Neural cell (in vitro differentiated cells): ENCODE data around the gene RIN2. TPM values are rescaled to one million over a fixed set of nuclear protein-coding genes. Genes with fewer than 3 reads are reported as not detected.

ENCODE experiments used
- H2AFZ ChIP-seq: fragments of 200-600, 300-800 bp; sonication (generic), shearing (Covaris generic); 2 replicates; pipeline ENCODE4 v1.6.0; 2014; ENCODE audit warnings: low read depth, mild to moderate bottlenecking, antibody characterized with exemption, low read length, moderate library complexity
- H3F3A ChIP-seq: fragments of 200-600 bp; shearing (Covaris generic); 2 replicates; pipeline ENCODE4 v1.6.1; 2016; ENCODE audit warnings: mild to moderate bottlenecking, moderate library complexity, mixed read lengths, antibody characterized with exemption, low read length; ENCODE audit not compliant: insufficient read depth, poor library complexity, severe bottlenecking
- H3K27ac ChIP-seq: fragments of 200-600, 300-800 bp; sonication (generic), shearing (Covaris generic); 2 replicates; pipeline ENCODE4 v1.5.1; 2014; ENCODE audit warnings: mild to moderate bottlenecking, low read length, moderate library complexity
- H3K27me3 ChIP-seq: fragments of 300-800, 200-600 bp; sonication (generic), shearing (Covaris generic); 2 replicates; pipeline ENCODE4 v1.6.0; 2014; ENCODE audit warnings: mild to moderate bottlenecking, low read depth, low read length, moderate library complexity; ENCODE audit not compliant: insufficient read depth
- H3K36me3 ChIP-seq: fragments of 300-800, 200-600 bp; sonication (generic), shearing (Covaris generic); 2 replicates; pipeline ENCODE4 v1.5.1; 2014; ENCODE audit warnings: mild to moderate bottlenecking, antibody characterized with exemption, low read length, moderate library complexity; ENCODE audit not compliant: insufficient read depth
- H3K4me2 ChIP-seq: fragments of 300-800, 200-600 bp; sonication (generic), shearing (Covaris generic); 2 replicates; pipeline ENCODE4 v1.6.0; 2014; ENCODE audit warnings: mild to moderate bottlenecking, low read length
- H3K4me3 ChIP-seq: fragments of 300-800, 200-600 bp; sonication (generic), shearing (Covaris generic); 2 replicates; pipeline ENCODE4 v1.5.1; 2014; ENCODE audit warnings: mild to moderate bottlenecking, low read length, moderate library complexity
- H3K79me2 ChIP-seq: fragments of 200-600 bp; shearing (Covaris generic); replicated peaks from 2 replicates; pipeline ENCODE4 v1.6.0; 2014; ENCODE audit warnings: mild to moderate bottlenecking, low read length, moderate library complexity; ENCODE audit not compliant: insufficient read depth
- H3K9ac ChIP-seq: fragments of 300-800, 200-600 bp; sonication (generic), shearing (Covaris generic); 2 replicates; pipeline ENCODE4 v1.6.1; 2016; ENCODE audit warnings: mild to moderate bottlenecking, low read length, mixed read lengths
- H3K9me2 ChIP-seq: fragments of 200-600 bp; shearing (Covaris generic); 2 replicates; pipeline ENCODE4 v1.6.1; 2016; ENCODE audit warnings: mild to moderate bottlenecking, low read length, mixed read lengths; ENCODE audit not compliant: insufficient read depth
- H3K9me3 ChIP-seq: fragments of 200-600, 300-800 bp; sonication (generic), shearing (Covaris generic); 2 replicates; pipeline ENCODE4 v1.6.1; 2016; ENCODE audit warnings: mild to moderate bottlenecking, mixed run types, low read length, moderate library complexity, mixed read lengths
- H4K20me1 ChIP-seq: fragments of 200-600 bp; shearing (Covaris generic); 2 replicates; pipeline ENCODE4 v1.6.1; 2016; ENCODE audit warnings: mild to moderate bottlenecking, mixed run types; ENCODE audit not compliant: insufficient read depth
- EP300 ChIP-seq: fragments of 450-650 bp; conservative IDR thresholded peaks from 2 replicates; pipeline ENCODE4 v1.6.1; 2014; ENCODE audit warnings: antibody characterized with exemption, mild to moderate bottlenecking, moderate library complexity; ENCODE audit not compliant: poor library complexity, severe bottlenecking
- EZH2 ChIP-seq: fragments of 200-600, 300-800 bp; shearing (Covaris generic), sonication (generic); IDR thresholded peaks from 2 replicates; pipeline ENCODE4 v1.6.1; 2014; ENCODE audit warnings: antibody characterized with exemption, low read length, borderline replicate concordance, mild to moderate bottlenecking; ENCODE audit not compliant: insufficient read depth, poor library complexity, severe bottlenecking
- MXI1 ChIP-seq: fragments of 450-650 bp; conservative IDR thresholded peaks from 2 replicates; pipeline ENCODE4 v1.6.1; 2014; ENCODE audit warnings: antibody characterized with exemption, mild to moderate bottlenecking; ENCODE audit not compliant: poor library complexity, severe bottlenecking
- POLR2AphosphoS5 ChIP-seq: IDR thresholded peaks from 2 replicates; pipeline ENCODE4 v1.6.1; 2012
- RAD21 ChIP-seq: fragments of 450-650 bp; conservative IDR thresholded peaks from 2 replicates; pipeline ENCODE4 v1.6.1; 2014; ENCODE audit warnings: antibody characterized with exemption, mild to moderate bottlenecking, moderate library complexity
- REST ChIP-seq: IDR thresholded peaks from 2 replicates; pipeline ENCODE4 v1.6.1; 2012; ENCODE audit warnings: borderline replicate concordance
- SMC3 ChIP-seq: fragments of 450-650 bp; conservative IDR thresholded peaks from 2 replicates; pipeline ENCODE4 v1.6.1; 2014; ENCODE audit warnings: antibody characterized with exemption, mild to moderate bottlenecking, moderate library complexity; ENCODE audit not compliant: poor library complexity
- TAF1 ChIP-seq: IDR thresholded peaks from 2 replicates; pipeline ENCODE4 v1.6.1; 2012; ENCODE audit warnings: low read depth
- polyA minus RNA-seq: library from RNA; depleted of rRNA, polyadenylated mRNA; stranded (reverse); fragments of >200 nt; gene quantifications from 2 replicates; pipeline ENCODE4 v1.2.3, GENCODE V29; 2014
- polyA plus RNA-seq: library from polyadenylated mRNA; depleted of rRNA; stranded (reverse); fragments of >200 nt; gene quantifications from 2 replicates; pipeline ENCODE4 v1.2.3, GENCODE V29; 2014
- TF ChIP-seq, protein P1 (sequence below): fragments of 450-650 bp; IDR thresholded peaks from 2 replicates; pipeline ENCODE4 v1.5.1; 2014; ENCODE audit warnings: antibody characterized with exemption, mild to moderate bottlenecking, moderate library complexity; ENCODE audit not compliant: poor library complexity, severe bottlenecking

The RIN2 gene, protein sequence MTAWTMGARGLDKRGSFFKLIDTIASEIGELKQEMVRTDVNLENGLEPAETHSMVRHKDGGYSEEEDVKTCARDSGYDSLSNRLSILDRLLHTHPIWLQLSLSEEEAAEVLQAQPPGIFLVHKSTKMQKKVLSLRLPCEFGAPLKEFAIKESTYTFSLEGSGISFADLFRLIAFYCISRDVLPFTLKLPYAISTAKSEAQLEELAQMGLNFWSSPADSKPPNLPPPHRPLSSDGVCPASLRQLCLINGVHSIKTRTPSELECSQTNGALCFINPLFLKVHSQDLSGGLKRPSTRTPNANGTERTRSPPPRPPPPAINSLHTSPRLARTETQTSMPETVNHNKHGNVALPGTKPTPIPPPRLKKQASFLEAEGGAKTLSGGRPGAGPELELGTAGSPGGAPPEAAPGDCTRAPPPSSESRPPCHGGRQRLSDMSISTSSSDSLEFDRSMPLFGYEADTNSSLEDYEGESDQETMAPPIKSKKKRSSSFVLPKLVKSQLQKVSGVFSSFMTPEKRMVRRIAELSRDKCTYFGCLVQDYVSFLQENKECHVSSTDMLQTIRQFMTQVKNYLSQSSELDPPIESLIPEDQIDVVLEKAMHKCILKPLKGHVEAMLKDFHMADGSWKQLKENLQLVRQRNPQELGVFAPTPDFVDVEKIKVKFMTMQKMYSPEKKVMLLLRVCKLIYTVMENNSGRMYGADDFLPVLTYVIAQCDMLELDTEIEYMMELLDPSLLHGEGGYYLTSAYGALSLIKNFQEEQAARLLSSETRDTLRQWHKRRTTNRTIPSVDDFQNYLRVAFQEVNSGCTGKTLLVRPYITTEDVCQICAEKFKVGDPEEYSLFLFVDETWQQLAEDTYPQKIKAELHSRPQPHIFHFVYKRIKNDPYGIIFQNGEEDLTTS
- 4.7 and 24.4 TPM in 2 replicates for polyA plus RNA-seq
- 14.4 and 28.1 TPM in 2 replicates for polyA minus RNA-seq

DNA sequence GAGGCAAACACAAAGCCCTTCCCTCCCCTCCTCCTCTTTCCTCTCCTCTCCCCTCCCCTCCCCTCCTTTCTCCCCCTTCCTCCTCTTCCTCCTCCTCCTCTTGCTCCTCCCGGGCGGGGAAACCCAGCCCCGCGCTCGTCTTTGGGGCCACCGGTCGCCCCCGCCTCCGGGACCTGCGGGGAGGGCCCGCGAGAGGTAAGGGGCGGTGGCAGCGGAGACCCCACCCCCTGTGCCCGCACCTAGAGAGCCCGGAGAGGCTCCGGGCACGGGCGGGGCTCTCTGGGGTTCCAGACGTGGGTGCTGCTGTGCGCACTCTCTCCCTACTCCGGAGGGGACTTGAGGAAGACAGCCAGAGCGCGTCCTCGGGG, at the start of gene RIN2:
Gene RIN2 (plus strand): TSS at position 126 of the 368 bp plus-strand sequence. CDS start 131,344 bp downstream, outside the sequence.
- Histone ChIP-seq H3K9me3 (no peaks in the 10 kb centered on the region), H3K9me2 (no peaks in the 10 kb centered on the region), H2AFZ (peak within 1 kb of the TSS; percentile 80), H3K4me2 (peak within 1 kb of the TSS; percentile 50), H3K79me2 (peaks cover 26% of the 10 kb centered on the region), H4K20me1 (no peaks in the 10 kb centered on the region), H3K27me3 (no peaks in the 10 kb centered on the region), H3F3A (peaks cover 6% of the 10 kb centered on the region), H3K4me3 (peak within 1 kb of the TSS; percentile 90), H3K27ac (peak within 1 kb of the TSS; percentile 77), H3K9ac (peak within 1 kb of the TSS; percentile 85), H3K36me3 (no peaks in the 10 kb centered on the region)
- TF ChIP-seq POLR2AphosphoS5: no peak
- no peak for TF ChIP-seq EZH2
- TF ChIP-seq TAF1: peak; percentile 20
- TF ChIP-seq, protein P1, sequence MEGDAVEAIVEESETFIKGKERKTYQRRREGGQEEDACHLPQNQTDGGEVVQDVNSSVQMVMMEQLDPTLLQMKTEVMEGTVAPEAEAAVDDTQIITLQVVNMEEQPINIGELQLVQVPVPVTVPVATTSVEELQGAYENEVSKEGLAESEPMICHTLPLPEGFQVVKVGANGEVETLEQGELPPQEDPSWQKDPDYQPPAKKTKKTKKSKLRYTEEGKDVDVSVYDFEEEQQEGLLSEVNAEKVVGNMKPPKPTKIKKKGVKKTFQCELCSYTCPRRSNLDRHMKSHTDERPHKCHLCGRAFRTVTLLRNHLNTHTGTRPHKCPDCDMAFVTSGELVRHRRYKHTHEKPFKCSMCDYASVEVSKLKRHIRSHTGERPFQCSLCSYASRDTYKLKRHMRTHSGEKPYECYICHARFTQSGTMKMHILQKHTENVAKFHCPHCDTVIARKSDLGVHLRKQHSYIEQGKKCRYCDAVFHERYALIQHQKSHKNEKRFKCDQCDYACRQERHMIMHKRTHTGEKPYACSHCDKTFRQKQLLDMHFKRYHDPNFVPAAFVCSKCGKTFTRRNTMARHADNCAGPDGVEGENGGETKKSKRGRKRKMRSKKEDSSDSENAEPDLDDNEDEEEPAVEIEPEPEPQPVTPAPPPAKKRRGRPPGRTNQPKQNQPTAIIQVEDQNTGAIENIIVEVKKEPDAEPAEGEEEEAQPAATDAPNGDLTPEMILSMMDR: no peak
- TF ChIP-seq MXI1: no peak

DNA sequence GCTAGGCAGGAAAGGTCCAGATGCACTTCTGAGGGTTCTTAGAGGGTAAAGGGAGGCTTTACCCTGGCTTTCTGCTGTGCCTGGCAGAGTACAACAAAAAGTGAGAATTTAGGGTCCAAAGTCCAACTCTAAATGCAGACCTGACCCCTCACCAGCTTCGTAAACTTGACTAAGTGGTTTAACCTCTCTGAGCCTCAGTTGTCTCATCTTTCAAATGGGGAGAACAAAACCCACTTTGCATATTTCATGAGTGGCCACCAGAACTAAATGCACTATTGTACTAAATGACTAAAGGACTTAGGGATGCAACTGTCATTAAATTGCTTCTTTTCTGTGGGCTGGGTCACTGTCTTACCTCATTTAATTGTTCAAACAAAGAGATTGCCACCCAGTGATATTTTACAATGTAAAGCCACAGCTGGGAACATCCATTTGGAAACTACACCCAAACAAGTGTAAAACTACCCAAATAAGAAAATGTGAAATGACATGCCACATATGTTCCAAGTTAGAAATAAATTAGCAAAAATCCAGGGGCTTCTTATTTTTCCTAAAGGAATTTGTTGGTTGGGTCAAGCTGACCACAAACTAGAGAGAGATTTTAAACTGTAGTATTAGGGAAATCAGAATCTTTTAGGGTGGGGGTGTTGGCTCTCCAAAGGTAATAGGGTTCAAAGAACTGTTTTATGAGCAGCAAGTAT, 48.3 kb upstream of the RIN2 start:
- no peaks in the 10 kb centered on the region for H3K9me2 ChIP-seq
- H3K79me2 ChIP-seq: no peaks in the 10 kb centered on the region
- H3K9me3 ChIP-seq: no peaks in the 10 kb centered on the region
- no peak overlapping the region for H3K9ac ChIP-seq
- no peaks in the 10 kb centered on the region for H4K20me1 ChIP-seq
- TF ChIP-seq MXI1: no peak
- no peak for TF ChIP-seq POLR2AphosphoS5
- TF ChIP-seq, protein P1: no peak
- no peak for TF ChIP-seq TAF1
- no peak for TF ChIP-seq REST
- no peak for TF ChIP-seq RAD21
- no peak for TF ChIP-seq EP300
- TF ChIP-seq SMC3: no peak
- TF ChIP-seq EZH2: no peak
- no peak overlapping the region for H3K4me3 ChIP-seq
- H2AFZ ChIP-seq: no peak overlapping the region
- no peak overlapping the region for H3K27ac ChIP-seq
- no peak overlapping the region for H3K4me2 ChIP-seq
- H3K36me3 ChIP-seq: no peaks in the 10 kb centered on the region
- H3F3A ChIP-seq: no peaks in the 10 kb centered on the region
- H3K27me3 ChIP-seq: no peaks in the 10 kb centered on the region
